HS-5 (cell line): ENCODE data around the gene SYNM.
"Not testable (repeated sequence)": the region's sequence is repeated elsewhere in the genome, so short reads cannot be mapped to it uniquely, and the experiment has no call there.

ENCODE experiments used
- DNase-seq: peaks from one replicate; pipeline ENCODE4 v3.0.0-alpha.2; 2012; ENCODE audit warnings: low read depth

SYNM gene

DNA sequence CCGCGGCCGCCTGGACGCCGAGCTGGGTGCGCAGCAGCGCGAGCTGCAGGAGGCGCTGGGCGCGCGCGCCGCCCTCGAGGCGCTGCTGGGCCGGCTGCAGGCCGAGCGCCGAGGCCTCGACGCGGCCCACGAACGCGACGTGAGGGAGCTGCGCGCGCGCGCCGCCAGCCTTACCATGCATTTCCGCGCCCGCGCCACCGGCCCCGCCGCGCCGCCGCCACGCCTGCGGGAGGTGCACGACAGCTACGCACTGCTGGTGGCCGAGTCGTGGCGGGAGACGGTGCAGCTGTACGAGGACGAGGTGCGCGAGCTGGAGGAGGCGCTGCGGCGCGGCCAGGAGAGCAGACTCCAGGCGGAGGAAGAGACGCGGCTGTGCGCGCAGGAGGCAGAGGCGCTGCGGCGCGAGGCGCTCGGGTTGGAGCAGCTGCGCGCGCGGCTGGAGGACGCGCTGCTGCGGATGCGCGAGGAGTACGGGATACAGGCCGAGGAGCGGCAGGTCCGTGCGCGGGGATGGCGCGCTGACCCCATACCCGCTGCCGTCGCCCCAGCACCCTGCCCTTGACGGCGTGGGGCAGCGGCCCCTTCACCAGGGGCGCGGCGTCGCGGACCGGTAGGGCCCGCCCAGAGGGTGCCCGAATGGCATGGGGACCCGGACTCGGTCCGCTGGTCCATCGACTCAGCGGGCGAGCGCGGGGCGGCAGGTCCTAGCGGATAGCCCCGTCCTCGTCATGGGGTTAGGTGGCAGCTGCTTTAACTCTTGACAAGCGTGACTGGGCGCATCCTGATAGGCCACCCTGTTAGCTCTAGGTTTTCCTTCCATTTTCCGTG, 848 bp downstream of the SYNM start:
- DNase-seq: peak; percentile 19

DNA sequence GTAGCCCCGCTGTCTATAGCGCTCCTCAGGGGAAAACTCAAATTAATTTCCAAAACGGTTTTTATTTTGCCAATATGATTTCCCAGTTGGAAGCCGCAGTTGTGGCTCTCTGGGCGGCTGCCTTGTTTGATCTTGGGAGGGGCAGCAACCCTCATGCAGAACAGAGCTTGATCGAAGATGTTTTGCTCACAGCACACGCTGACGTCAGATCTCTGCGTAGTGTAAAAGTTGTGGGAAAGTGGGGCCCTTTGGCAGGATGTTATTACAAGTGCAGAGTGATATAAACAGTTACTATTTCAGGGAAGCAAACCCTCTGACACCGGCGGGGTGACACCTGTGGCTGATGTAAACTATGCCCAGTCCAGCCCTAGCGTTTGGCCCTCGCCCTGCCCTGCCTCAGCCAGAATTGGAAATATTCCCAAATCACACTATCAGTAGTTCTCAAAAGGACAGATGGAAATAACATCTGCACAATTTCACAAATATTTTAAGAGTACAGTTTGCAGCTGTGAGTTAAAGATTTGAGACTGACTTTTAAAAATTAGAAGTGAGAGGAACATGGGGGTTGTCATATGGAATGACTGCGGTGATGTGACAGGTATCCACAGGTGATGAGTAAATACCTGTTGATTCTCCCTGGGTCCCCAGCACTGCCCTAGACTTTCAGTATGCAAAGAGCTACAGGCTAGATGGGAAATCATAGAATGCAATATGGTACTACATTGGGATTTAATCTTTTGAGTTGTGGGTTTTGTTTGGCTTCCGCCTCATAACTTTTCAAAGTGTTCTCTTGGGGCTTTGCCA, 1.7 kb downstream of the SYNM start:
- no peak for DNase-seq

DNA sequence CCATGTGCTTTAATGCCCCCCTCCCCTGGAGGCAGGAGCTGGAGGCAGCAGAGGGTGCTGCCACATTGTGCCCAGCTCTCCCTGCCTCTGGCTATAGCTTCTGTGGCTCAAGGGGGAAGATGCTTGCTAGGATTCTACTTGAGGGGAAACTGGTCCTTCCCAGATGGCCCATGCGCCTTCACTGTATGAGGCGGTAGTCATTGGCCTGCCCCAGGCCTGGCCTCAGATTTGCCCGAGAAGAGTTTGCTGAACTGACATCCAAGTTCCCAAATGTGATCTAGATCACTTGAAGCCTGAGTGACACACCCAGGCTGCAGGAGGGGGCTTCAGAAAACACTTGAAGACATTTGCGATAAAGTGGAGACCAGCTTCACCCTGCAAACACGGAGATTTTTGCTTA, 4.1 kb downstream of the SYNM start:
- no peak for DNase-seq

DNA sequence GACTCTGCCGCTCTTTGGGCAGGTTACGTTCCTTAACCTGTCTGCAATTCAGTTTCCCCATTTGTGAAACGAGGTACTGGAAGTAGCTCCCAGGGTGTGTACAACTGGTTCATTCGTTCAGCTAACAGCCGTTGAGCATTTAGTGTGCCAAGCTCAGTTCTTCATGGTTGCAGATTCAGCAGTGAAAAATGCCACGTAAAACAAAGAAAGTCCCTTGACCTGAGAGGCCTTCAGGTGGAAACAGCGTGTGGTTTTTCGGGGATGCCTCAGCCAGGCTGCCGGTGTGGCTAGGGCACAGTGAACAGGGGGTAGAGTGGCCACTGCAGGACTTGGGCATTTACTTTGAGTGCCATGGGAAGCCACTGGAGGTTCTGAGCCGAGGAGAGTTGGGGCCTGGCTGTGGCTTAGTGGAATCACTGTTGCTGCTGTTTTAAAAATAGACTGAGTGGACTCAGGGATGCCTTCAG, 4.7 kb downstream of the SYNM start:
- DNase-seq: no peak

DNA sequence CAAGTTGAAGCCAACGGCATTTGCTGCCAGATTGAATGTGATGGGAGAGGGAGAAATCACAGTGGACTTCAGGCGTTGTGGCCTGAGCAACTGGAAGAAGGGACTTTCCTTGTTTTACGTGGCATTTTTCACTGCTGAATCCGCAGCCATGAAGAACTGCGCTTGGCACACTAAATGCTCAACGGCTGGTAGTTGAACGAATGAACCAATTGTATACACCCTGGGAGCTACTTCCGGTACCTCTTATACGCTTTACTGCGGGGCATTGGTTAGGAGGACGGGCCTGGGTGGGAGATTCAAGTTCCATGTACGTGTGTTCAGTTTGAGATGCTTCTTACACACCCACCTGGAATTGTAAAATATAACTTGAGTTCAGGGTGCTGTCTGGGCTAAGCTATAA, 5.2 kb downstream of the SYNM start:
- no peak for DNase-seq

DNA sequence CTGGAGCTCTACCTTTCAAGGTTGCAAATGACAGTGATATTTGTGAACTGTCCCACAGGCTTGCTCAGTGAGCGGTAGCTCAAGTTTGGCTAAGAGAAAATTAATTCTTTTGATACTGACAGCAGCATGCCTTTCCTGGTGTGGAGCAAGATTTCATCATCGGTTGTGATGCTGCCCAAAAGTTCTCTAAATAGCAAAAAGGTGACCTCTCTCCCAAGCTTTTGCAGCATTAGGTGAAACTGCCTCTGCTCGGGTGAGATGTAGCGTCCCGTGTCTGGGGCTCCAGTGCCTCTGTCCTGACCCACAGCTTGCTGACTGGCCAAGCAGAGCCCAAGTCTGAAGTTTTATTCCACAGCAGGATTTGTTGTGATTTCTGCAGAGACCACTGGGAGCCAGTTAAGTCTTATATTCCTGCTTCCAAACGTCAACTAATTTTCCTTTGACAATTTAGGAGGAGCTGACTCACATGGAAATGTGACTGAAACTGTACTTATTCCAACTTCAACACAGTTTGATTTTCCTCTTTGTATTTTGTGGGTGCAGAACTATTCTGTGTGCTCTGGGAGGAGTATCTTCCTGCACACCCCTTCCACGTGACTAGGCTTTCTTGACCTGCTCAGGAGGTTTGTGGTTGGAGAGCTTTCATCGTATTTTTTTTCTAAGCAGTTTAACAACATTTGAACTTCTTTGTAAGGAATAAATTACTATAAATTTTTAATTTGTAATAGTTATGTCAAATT, 5.9 kb downstream of the SYNM start:
- DNase-seq: no peak

DNA sequence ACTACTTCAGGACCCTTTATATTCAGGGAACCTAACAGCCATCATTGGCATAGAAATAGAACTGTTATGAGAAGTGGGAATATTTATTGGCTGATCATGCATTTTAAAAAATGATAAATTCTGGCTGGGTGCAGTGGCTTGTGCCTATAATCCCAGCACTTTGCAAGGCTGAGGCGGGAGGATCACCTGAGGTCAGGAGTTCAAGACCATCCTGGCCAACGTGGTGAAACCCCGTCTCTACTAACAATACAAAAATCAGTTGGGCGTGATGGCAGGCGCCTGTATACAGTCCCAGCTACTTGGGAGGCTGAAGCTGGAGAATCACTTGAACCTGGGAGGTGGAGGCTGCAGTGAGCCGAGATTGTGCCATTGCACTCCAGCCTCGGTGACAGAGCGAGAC, 6.8 kb downstream of the SYNM start:
- not testable (repeated sequence) for DNase-seq

DNA sequence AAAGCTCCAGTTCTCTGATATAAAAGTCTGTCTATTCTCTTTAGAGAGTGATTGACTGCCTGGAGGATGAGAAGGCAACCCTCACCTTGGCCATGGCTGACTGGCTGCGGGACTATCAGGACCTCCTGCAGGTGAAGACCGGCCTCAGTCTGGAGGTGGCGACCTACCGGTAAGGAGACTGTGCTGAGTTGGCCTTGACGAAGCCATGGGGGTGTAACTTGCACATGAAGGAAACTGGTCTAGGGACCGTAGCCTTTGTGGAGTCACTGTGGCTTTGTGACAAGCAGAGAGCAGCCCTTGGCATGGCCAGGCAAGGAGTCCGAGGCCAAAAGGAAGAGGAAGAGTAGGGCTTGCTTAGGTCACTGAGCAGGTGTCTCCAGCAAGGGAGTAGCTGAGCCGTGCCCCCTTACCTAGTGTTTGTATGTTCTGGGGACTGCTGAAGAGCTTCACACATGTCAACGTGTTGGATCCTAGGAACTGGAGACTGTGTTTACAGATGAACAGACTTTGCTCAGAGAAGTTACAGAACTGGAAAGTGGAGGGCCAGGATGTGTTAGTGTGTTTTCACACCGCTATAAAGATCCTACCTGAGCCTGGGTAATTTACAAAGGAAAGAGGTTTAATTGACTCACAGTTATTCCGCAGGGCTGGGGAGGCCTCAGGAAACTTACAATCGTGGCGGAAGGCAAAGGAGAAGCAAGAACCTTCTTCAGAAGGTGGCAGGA, 8.8 kb downstream of the SYNM start:
- no peak for DNase-seq

DNA sequence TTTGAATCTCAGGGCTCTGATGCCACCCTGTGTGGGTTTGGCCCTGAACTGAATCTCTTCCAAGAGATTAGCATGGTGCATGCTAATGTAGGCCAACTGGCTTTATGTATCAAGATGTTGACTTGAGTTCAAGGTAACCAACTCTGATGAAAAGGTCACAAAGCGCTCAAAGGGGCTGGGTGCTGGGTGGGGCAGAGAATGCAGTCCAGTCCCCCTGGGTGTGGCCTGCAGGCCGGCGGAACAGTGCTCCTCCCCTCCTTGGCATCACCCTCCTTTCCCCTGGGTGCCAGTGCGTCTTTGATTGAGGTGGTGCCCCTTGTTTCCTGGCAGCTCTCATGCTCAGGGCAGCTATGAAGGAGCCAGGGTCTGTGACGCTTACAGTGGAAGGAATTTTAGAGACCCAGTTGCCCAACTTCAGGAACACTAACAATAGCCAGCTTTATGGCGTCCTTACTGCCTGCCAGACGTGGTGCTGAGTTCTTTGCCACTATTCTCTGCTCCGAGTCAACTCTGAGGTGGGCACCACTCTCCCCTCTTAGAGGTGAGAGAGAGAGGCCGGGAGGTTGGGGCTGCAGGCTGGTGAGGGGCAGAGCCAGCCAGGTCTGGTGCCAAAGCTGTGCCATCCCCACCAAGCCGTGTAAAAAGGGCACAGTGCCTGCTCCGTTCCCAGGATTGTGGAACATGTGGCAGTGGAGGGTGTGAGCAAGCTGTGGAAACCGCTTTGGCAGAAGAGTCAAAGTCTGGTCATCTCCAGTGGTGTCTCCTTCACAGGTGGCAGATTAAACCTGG, 9.8 kb downstream of the SYNM start:
- DNase-seq: no peak

DNA sequence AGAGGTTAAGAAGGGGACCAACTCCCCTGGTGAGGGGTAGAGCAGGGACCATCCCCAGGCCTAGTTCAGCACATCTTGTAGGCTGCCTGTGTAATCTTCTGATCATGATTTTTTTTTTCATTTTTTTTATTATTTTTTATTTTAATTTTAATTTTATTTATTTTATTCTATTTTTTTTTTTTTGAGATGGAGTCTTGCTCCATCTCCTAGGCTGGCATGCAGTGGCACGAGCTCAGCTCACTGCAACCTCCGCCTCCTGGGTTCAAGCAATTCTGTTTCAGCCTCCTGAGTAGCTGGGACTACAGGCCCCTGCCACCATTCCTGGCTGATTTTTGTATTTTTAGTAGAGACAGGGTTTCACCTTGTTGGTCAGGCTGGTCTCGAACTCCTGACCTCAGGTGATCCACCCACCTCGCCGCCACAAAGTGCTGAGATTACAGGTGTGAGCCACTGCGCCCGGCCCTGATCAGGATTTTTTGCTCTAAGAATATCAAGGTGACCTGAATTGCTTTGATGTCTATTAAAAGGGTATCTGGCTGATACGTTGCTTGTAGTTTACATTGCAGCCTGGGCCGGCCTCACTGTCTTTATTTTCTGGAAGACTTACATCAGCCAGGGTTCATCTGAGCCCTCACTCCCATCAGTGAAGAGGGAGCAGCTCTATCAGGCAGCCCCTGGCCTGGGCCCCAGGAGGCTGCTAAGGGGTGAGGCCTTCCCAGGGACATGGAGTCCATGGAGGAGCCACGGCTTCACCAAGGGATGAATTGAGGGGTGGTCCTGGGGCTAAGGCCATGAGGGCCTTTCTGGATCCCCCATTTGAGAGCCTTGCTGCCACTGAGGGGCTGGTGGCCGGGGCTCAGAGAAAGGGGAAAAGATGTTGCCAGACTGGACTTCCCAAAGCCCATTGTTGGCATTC, 10.7 kb downstream of the SYNM start:
- no peak for DNase-seq

DNA sequence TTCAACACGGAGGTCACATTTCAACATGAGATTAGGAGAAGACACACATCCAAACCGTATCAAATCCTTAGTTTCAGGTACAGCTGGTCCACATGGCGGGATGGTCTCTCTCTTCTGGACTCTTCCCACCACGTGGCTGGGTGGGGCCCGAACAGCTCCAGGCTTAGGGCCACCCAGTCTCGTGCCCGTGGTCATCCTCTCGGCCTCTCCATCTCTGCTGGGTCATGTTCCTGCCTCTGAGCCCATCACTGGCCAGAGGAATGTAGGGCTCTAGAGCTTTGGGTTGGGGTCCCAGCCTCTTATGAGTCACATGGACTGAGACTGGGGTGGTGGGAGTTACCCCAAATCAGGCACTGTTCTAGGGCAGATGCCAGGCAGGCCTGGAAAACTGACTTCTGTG, 12.2 kb downstream of the SYNM start:
- DNase-seq: no peak

DNA sequence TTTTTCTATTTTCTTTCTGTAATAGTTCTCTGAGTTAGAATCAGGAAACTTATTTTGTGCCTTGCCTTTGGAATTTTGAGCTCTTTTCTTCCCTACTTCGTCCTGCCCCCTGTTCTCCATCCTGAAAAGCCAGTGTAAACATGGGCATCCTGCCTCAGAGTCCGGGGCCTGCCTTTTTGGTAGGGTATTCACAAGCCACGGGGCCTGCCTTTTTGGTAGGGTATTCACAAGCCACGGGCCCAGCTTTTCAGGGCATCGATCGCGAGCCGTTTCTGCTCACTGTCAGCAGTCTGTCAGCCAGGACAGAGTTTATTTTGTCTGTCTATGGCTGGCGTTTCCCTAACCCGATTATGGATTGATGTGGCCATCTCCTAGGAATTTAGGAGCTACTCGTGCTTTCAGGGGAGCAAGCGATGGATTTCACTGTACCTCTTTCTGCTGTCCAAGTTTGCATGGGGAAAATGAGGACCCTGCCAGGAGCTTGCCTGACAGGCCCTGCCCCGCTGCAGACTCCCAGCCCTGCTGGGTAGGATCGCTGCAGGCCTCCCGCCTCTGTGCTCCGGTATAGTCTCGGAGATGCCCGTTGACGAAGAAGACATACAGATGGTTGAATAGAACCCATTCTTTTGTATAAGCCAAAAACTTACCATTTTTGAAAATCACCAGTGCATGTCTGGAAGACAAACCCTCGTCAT, 12.8 kb downstream of the SYNM start:
- DNase-seq: no peak

DNA sequence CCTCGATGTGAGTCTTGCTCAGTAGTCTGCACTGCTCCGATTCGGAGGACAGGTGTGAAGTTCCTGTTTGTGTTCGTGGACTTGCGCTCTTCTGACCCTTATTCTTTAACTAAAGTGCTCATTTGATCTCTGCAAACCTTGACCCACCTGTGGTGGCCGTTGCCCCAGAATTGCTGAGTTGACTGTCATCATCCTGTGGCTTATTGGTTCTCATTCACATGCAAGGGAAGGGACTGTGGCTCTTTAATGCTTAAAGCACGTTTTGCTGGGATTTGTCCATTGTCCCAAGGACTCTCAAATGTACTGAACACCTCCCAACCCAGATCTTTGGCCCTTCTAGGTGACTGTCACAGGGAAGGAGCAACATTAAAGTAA, 13.4 kb downstream of the SYNM start:
- DNase-seq: no peak

DNA sequence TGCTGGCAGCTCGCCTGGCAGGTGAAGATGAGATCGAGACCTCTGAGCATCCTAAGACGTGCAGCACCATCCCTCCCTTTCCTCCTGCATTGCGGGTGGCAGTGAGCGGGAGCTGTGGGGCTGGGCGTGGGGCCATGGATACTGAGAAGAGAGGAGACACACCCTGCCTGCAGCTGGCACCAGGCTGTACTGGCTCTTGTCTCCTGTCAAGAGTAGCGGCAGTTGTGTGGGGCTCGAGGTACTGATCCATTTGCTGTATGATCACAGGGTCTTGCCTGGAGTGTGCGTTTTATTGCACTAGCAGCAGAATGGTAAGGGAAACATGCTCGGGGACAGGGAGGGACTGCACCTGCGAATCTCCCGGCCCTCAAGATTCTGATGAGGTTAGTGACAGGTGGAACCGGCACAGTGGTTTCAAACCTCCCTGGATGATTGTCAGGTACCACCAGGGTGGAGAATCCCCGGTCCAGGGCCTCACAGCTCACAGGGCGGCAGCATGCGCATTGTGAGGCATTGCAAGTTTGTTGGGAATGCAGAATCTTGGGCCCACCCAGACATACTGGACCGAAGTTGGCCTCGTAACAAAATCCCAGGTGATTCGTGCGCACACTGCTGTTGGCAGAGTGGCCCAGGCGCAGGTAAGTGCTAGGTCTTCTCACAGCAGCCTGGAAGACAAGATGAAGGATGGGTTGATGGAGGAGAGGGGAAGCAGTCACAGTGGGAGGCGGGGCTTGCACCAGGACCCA, 14.1 kb downstream of the SYNM start:
- no peak for DNase-seq

DNA sequence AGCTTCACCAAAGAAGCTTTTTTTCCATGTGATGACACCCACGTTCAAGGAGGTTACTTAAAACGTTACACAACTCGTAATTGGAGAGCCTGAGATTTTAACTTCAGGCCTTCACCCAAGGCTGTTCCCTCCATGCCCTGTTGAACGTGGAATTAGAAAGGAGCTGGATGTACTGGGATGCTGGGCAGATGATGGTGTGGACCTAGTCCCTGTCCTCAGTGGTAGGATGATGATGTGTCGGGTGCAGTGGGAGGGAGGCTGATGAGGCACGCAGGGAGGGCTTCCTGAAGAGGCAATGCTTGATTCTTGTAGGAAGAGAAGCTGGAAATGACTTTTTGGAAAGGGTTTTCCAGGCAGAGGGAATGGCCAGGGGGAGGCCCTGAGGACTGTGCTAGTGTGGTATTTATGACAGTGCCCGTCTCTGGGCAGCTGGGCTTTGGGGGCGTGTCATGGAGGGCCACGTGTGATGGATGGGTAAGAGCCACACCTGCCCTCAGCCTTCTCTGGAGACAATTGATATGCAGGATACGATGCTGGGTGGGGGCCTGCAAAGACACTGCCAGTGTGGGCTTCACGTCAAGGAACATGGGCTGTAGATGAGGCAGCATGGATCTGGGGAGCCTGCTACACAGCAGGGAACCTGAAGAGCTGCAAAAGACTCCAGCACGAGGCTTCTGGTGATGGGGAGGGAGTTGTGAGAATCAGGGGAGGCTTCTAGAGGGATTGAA, 15.3 kb downstream of the SYNM start:
- no peak for DNase-seq

DNA sequence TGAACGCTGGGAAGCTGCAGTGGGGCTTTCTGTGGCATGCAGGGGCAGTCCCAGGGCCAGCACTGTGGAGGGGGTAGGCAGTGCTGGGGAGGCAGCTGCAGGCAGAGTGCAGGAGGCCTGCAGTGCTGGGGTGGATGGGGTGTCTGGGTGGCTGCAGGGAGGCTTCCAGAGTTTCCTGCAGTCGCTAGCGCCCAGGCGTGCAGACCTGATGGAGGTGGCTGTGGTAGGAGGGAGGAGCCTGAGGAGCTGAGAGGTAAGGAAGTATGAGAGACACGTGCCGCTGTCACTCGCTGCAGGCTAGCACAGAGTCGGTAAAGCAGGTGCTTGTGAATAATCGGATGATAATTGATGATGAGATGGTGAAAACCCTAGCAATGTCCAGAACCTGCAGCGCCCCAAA, 16.3 kb downstream of the SYNM start:
- DNase-seq: no peak

DNA sequence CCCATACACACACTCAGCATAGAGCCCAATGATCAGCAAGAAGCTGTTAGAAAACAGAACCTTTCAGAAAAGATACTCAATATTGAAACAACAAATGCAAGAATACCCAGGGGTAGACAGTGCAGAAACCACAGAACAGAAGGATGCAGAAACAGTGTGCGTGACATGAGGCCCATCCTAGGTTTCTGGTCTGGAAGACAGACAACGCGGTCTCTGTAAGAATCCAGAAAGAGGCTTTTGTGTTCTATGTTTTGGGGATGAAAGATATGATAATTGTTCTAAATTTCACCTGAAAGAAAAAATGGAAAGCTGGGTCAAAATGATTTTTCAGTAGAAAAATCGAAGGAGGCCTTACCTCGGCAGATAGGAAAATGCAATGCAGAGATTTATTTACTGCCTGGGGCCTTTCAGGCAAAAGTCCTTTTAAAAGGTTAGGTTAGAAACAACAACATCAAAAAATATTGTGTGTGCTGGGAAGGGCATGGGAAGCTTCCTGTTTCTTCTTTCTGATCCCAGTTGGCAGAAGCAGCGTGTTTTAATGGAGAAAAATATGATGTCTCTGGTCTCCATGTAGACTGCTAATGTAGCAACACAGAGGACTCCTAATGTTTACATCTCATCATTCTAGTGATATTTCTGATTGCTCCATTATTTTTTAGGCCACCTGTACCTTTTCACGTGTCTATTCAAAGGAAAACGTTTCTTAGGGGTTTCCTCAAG, 17.0 kb downstream of the SYNM start:
- no peak for DNase-seq
